GM19043 (cell line): ENCODE measurements around the gene CGNL1.
A peak's percentile ranks its signal among the peaks of the same experiment; 100 is the strongest.

Experiments used
- ATAC-seq: cut with Tn5 transposase; IDR thresholded peaks from one replicate; pipeline ENCODE4 v1.9.1; 2021; ENCODE audit warnings: low read depth; ENCODE audit not compliant: unreplicated experiment

The CGNL1 gene

GRCh38 chr15:57486833-57487232, 110.5 kb downstream of the CGNL1 start:
- no peak for ATAC-seq

- ATAC-seq, result no peak
Measured at GRCh38 chr15:57489122-57489521, 112.8 kb downstream of the CGNL1 start.

DNA sequence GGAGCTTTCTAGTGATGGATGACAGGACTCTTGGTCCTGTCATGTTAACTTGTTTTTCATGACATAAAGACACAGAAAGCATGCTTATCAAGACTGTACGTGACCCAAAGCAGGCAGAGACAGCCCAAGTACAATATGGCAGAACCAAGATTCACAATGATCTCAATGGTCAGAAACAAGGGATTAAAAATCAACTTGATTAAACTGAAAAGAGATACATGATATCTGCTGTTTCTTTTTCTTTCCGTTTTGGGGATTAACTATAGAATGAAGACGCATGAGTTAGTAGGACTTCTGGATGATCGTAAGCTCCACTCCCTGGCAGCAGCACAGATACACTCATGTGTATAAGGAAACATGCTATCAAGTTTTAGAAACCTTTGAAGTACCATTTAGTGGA, 117.0 kb downstream of the CGNL1 start:
- ATAC-seq, result no peak

GRCh38 chr15:57494581-57494980, 118.3 kb downstream of the CGNL1 start:
- no peak for ATAC-seq

- peak; percentile 63 for ATAC-seq
Measured at GRCh38 chr15:57495041-57495440, 118.7 kb downstream of the CGNL1 start.

DNA sequence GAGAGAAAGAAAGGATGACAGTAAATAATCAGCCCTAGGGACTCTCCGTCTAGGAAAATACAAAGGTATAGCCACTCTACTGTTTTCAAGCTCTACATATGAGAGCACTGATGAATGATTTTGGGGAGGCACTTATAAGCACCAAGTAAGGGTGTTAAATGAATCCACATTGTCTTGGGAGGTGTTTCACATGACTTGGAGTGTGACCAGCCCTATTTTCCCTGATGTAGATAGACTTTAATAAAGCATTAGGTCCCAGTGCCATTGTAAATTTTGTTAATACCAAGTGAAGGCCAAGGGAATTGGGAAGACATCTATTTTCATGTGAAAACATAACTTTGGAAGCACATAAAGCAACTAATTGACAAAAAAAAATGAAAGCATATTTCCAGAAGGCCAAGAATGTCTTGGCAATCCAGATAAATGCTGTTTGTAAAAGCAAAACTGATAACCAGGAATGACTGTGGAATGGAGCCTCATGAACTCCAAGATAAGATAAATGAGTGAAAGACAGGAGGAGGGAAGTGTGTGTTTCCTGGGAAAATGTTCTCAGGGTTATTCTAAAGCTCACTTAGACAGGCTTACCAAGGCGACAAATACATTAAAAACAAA, 119.4 kb downstream of the CGNL1 start:
- ATAC-seq, result no peak

DNA sequence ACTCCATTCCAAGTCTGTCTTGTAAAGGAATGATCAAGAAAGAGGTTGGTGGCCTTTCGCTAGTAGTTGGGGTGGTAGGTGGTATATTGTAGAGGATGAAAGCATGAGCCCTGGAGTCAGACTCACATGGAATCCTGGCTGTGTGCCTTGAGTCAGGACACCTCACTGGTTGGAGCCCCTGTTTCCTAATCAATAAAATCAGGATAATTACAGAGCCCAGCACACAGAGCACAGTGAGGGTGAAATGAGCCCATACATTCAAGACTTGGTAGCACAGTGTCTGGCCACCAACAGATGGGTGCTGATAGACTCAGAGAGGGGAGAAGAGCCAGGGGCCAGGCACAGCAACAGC, 120.3 kb downstream of the CGNL1 start:
- ATAC-seq, result no peak

- no peak for ATAC-seq
Measured at GRCh38 chr15:57496946-57497869, 120.9 kb downstream of the CGNL1 start.

DNA sequence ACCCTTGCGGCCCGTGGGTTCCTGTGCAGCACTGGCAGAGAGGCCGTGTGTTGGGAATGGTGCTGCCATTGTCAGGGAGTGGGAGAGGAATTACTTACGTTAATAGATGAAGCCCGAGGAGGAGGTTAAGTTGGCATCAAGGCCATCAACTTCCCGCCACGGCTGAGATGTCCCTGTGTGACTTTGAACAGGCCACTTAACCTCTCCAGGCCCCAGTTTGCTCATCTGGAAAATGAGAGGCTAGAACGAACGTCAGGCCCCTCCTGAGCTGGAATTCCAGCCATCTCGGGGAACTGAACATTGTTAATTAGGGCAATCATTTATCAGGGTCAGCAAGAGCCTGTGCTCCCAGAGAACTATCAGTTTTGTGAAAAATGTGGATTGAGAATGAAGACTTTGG, 124.0 kb downstream of the CGNL1 start:
- no peak for ATAC-seq

DNA sequence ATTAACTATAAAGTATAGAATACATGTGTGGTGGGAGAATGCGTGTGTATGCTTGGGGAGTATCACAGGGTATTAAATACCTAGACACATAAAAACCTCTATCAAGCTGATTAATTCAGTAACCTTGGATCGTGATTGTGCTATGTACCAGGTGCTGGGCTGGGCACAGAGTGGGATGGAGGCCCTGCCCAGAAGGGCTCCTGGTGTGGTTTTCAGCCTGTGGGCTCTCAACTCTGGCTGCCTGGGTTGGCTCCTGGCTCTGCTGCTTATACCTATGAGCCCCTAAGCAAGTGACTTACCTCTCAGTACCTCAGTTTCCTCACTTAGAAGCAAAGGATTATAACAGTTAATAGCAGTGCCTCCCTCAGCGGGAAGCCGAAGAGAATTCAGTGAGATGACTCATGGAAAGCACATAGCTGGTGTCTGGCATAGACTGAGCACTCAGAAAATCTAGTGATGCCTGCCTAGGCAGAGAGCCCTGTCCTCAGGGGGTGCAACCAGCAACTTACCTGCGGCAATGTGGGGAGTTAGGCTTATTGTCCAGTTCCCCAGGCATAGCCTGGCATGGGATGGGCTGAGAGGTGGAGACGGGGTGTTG, 124.8 kb downstream of the CGNL1 start:
- no peak for ATAC-seq

- no peak for ATAC-seq
Measured at GRCh38 chr15:57502116-57502515, 125.8 kb downstream of the CGNL1 start.

DNA sequence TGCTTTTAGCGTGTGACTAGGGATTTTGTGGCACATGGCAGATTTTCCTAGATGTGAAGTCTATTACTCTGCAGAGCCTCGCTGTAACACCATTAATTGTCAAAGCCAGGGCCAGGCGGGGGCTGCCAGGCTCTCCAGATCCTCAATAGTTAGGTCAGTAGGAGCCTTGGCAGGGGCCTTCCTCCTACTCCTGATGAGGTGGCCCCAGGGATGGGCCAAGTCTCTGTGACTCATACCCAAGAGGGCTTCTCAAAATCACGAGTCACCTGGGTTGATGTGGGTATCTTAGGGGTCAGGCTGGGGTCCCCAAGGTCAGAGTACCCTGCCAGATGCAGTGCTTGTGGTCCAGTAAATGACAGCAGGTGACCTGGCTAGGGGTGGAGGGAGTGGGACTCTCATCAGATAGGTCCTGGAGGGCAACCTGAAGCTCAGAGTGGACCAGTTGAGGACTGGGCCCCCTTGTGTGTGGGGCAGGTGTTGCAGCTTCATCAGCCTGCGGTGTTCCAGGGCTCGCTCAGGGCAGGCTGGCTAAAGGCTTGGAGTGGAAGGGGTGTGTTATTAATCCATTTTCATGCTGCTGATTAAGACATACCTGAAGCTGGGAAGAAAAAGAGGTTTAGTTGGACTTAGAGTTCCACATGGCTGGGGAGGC, 126.9 kb downstream of the CGNL1 start:
- no peak for ATAC-seq

DNA sequence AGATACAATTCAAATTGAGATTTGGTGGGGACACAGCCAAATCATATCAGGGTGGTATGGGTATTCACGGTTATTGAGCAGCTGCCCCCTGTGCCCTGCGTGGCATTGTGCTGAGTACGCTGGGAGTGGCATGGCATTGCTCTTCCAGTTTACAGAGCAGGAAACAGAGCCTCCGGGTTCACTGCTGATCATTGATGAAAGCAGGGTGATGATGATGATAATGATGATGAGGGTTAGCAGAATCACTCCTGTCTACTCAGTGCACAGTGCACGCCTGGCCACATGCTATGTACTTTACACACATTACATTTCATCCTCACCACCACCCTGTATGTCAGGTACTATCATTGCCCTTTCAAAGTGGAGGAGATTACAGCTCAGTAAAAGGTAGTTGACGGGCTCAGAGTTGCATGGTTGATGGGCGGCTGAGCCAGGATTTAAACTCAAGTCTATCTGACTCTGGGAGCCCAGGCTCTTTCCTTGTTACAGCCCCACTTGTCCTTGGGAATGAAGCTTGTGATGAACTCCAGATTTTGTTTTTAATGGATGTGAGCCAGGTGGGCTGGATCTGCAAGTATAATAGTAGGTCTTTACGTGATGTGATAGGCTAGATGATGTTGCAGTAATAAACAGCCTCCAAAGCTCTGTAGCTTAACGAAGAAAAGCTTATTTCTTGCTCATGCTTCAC, 127.8 kb downstream of the CGNL1 start:
- no peak for ATAC-seq

DNA sequence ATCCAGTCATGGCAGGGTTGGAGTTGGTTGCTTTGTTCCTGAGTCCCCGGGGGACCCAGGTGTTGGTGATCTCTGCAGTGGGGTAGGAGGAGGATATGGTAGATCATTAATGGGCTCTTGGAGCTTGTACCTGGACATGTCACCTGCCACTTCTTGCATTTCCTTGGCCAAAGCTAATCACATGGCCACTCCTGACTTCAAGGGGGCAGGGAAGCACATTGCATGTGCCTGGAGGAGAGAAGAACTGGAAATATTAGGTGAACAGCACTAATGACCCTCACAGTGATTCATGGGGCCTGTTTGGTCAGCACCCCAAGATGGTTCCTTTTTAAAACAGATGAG, 128.3 kb downstream of the CGNL1 start:
- ATAC-seq, result no peak

DNA sequence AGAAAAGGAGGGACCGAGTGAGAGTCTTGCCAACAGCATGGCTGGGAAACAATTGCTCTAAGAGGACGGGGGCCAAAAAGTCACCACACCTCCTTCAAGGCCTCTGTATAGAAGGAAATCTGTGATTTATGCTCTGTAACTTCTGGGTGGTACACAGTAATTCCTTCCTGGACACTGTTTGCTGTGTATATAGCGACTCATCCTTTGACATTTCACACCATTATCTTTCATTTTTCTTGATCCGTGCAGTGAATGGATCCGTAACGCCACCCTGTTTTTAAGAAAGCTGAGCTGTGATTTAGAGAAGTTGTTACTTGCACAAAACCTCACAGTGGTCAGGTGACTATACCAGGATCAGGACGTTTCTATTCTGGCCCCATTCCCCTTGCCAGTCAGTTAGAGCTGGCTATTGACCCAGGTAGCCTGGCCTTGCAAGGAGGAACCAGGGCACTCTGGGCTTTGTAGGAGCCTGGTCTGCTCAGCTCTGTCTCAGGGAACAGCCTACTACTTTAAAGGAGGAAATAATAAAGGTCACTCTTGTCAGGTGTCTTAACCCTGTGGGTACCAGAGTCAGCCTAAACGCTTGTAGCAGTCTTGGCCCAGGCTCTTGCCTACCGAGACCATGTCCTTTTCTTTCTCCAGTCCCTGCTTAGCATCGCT, 128.9 kb downstream of the CGNL1 start:
- no peak for ATAC-seq

DNA sequence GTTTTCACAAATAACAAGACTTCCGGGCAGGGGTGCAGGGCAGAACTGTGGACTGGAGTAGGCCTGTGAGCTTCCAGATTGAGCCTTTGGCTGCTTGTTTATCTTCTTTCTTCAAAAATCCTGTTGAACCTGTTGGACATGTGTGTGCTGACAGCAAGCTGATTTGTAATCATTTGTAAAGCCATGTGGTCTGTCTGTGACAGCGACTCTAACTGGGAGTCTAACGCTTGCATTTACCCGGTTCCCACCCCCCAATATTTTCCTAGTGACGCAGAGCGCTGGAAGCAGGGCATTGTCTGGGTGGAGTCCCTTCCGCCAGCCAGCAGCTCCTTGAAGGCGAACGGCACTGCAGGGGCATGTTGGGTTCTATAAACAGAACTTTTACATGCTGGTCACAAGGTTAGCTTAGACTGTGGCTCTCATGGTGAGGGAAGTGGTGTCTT, 129.7 kb downstream of the CGNL1 start:
- no peak for ATAC-seq

DNA sequence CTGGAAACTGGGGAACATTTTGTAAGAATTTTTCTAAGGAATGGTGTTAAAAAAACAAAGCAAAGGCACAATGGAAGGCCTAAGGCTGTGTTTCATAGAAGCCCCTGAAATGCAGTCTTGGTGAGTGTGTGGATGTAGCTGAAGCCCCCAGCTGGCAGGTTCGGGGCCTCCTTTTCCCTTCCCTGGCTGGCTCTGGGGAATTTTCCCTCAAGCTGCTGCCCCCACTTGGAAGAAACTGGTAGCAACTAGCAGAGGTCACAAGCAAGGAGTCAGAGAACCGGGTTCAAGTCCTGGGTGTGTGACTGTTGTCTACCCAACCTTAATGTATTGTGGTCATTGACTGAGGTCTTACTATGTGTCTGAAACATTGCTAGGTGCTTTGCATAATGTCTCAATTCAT, 130.1 kb downstream of the CGNL1 start:
- ATAC-seq, result no peak

- no peak for ATAC-seq
Measured at GRCh38 chr15:57507111-57507510, 130.8 kb downstream of the CGNL1 start.

DNA sequence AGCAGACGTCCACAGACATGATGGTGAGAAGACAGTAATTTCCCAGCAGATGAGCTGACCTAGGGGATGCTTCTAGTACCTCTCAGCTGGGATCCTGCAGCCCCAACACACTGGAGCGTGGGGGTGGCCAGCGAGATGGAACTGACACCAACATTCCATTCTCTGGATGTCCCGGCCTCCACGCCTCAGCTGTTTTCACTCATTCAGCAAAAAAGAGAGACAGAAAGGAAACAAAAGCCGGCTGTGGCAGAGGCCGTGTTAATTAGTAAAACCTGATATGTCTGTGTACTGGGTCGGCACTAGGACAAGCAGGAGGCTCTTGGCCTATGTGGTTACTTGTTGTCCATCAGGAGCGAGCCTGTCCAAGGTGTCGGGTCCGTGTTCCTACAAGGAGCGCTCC, 132.8 kb downstream of the CGNL1 start:
- ATAC-seq, result no peak

DNA sequence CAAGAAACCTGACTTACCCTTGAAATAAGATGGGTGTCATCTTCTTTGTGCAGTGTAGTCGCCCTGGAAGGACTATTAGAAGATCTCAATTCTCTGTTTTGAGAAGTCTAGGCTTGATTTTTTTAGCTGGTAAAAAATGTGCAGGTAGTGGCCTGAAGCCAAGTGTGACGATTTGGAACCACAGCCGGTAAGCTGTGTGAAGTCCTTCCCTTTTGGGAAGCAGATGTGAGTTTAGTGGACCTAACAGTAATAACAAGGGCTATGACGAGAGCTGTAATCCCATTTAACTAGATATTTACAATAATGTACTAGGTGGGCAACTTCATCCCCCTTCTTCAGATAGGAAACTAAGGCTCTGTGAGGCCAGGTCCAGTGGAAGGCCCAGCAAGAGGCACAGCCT, 133.7 kb downstream of the CGNL1 start:
- no peak for ATAC-seq
